GM10266 (cell line): Measurements from ENCODE around the gene MOB2.

Experiments
- DNase-seq: peaks from one replicate; pipeline ENCODE4 v3.0.0; 2012; ENCODE audit errors: extremely low spot score
- TF ChIP-seq, protein P1 (sequence below): IDR thresholded peaks from 2 replicates; pipeline ENCODE4 v1.5.1; 2012; ENCODE audit warnings: mild to moderate bottlenecking, low read depth; ENCODE audit not compliant: control insufficient read depth, insufficient read depth; ENCODE audit errors: missing control alignments

Gene MOB2

DNA sequence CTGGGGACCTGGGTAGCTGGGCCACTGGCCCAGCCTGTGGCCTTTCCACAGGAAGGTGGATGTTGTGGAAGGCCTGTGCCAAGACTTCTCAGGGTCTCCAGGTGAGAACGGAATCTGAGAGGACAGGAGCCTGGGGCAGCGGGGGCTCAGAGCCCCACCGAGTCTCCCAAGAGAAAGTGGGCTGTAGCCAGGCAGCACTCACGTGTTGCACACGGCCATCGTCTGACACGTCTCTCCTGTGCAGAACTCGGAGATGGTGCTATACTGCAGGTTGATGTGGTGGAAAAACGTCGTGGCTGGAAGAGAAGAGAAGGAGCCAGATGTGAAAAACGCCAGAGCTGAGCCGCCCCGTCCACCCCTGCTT is 6.4 kb downstream of the MOB2 start:
- TF ChIP-seq, protein P1, sequence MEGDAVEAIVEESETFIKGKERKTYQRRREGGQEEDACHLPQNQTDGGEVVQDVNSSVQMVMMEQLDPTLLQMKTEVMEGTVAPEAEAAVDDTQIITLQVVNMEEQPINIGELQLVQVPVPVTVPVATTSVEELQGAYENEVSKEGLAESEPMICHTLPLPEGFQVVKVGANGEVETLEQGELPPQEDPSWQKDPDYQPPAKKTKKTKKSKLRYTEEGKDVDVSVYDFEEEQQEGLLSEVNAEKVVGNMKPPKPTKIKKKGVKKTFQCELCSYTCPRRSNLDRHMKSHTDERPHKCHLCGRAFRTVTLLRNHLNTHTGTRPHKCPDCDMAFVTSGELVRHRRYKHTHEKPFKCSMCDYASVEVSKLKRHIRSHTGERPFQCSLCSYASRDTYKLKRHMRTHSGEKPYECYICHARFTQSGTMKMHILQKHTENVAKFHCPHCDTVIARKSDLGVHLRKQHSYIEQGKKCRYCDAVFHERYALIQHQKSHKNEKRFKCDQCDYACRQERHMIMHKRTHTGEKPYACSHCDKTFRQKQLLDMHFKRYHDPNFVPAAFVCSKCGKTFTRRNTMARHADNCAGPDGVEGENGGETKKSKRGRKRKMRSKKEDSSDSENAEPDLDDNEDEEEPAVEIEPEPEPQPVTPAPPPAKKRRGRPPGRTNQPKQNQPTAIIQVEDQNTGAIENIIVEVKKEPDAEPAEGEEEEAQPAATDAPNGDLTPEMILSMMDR: no peak
- no peak for DNase-seq

- no peak for DNase-seq
- TF ChIP-seq, protein P1: no peak
Measured at GRCh38 chr11:1479678-1480118, 6.9 kb downstream of the MOB2 start.

GRCh38 chr11:1479006-1479677 is 7.4 kb downstream of the MOB2 start:
- TF ChIP-seq, protein P1: no peak
- no peak for DNase-seq

DNA sequence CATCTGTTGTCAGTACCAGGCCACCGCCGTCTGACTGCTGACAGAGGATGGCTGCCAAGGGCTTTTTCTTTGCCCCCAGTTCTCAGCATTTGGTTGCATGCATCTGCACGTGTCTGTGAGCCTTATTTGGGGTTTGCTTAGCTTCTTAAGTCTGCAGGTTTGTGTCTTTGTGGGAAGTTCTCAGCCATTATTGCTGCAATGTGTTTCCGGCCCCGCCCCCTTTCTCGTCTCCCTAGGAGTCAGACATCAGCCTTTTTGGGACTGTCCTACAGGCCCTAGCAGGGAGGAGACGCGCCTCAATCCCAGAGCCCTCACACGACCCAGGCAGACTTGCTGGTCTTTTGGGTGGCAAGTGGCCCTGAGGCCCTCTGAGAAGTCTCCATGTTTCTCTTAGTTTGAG is 8.0 kb downstream of the MOB2 start:
- no peak for DNase-seq
- TF ChIP-seq, protein P1: no peak

DNA sequence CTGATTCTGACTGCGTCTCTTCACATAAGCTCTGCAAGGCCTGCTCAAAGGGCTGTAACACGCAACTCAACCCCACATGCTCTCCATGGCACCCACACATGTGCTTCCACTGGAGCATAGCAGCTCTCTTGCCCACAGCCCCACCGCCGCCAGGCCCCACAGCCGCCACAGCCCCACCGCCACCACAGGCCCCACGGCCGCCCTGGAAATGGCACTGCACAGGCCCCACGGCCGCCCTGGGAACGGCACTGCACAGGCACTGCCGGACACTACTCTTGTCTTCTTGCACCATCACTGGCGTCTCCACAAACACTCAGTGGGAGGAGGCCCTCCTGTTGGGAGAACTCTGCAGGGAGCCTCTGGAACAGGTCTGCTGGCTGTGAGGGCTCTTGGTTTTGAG is 8.6 kb downstream of the MOB2 start:
- TF ChIP-seq, protein P1: no peak
- no peak for DNase-seq

GRCh38 chr11:1476940-1477736 is 9.4 kb downstream of the MOB2 start:
- TF ChIP-seq, protein P1: no peak
- DNase-seq: no peak

DNA sequence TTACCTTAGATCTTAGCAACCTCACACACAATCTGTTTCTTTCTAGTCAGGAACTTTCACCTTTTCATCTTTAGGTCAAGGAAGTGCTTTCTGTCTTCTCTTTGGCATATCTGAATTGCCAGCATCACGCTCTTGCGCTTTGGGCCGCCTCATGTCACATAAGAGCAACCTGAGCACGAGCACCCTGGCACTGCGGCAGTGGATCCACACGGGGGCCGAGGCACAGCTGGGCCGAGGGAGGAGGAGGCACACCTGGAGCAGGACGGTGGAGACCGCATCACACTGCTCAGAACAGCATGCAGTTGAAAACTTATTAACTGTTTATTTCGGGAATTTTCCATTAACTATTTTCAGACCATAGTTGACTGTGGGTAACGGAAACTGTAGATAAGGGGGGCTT is 10.7 kb downstream of the MOB2 start:
- TF ChIP-seq, protein P1: no peak
- no peak for DNase-seq
